ENCODE measurements around the gene BEST1.

The BEST1 gene

GRCh38 chr11:61916737-61917333, 33.3 kb upstream of the BEST1 start:
- no peak for DNase-seq

- no peak for DNase-seq
These were observed 32.6 kb upstream of the BEST1 start, which contains the start of gene RAB3IL1 for GRCh38 chr11:61917334-61918109. Gene RAB3IL1, minus strand, starts transcription at chr11:61917566. Its CDS starts 199 bp downstream, at chr11:61917367.

GRCh38 chr11:61918251-61918937, 31.8 kb upstream of the BEST1 start:
- DNase-seq = no peak

- no peak for DNase-seq
These were observed 31.0 kb upstream of the BEST1 start for GRCh38 chr11:61918938-61919704.

DNA sequence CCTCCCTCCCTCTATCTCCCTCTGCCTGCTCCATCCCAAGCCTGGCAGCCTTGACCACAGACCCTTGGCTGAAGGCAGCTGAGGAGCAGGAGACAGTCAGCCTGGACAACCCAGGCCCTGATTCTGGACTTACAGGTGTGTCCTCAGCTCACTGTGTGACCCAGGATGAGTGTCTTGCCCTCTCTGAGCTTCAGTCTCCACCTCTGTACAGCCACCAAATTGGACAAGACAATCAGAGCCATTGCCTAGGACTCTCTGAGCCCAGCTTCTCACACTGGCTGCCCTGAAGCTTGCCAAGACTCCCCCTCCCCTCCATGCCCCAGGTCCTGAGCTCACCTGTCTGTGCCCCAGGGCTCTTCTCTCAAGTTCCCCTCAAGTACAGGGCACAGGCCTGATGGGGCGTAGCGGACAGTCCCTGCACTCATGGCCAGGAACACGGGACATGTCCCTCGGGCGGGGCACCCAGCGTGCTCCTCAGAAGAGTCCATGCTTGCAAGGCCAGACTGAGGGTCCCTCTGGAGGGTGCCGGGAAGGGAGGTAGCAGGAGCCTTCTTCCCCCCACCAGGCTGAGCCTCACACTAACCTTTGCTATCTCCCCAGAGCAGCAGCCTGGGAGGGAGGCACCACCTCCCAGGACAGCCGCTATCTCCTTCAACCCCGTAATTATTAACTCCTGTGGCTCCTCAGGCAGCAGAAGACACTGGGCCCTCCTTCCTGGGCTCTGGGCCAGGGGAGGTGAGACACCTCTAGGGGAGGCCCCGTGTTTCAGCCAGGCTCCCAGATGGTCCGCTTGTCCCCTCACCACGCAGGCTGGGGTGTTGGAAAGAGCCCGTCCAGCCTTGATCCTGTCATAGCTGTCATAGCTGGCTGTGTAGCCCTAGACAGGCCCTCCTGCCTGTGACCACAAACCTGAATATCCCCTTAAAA, 30.2 kb upstream of the BEST1 start:
- no peak for DNase-seq

- no peak for DNase-seq
These were observed 28.7 kb upstream of the BEST1 start for GRCh38 chr11:61921446-61921845.

- no peak for DNase-seq
These were observed 27.6 kb upstream of the BEST1 start for GRCh38 chr11:61922539-61922938.

DNA sequence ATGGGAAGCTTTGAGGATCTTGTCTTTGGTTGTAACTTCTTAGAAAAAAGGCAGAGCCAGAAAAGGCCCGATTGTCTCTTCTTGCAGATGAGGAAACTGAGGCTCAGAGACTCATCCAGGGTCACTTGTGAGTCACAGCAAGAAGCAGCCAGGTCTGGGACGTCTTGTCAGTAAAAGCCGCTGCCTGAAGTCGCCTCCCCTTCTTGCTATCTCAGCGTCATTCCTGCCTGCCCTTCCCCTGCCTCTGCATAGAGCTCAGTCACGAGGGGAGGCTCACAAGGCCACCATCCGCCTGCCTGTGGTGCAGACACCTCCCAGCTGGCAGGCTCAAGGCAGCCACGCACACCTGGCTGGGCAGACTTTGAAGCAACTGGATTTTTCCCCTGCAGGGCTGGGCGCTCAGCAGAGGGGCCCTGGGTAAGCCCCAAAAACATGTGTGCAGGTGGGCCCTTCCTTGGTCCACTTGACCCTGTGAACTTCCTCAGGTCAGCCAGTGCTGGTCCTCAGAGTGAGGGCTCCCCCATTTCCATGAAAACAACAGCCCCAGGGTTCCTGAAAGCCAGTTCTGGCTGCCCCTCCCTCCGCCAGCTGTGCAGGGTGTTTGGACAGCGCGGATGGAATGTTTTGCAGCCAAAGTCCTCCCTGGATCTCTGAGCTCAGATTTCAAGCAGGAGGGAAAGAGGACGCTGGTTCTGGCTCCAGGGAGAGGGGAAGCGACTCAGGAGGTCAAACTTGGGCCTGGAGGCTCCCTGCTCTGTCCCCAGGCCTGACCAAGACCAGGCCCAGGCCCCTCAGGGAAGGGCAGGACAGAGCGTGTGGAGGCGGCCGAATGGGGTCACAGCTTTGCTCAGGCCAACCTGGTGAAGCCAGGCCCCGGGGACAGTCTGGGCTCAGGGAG, 26.7 kb upstream of the BEST1 start:
- DNase-seq = no peak

DNA sequence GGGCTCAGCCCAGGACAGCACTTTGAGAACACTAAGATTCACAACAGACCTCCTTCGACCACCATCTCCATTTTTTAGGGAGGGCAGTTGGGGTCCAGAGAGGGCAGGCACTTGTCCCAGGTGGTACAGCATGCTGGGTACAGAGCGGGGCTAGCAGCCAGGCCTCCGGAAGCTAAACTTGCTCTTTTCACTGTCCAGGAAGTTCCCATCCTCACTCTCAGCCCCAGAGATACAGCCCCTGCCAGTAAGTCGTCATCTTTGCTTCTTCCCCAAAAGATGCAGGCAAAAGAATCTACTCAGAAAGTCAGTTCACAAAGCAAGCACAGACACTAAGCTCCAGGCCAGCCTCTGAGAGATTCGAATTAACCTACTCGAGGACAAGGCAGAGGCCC, 26.1 kb upstream of the BEST1 start:
- DNase-seq = no peak

DNA sequence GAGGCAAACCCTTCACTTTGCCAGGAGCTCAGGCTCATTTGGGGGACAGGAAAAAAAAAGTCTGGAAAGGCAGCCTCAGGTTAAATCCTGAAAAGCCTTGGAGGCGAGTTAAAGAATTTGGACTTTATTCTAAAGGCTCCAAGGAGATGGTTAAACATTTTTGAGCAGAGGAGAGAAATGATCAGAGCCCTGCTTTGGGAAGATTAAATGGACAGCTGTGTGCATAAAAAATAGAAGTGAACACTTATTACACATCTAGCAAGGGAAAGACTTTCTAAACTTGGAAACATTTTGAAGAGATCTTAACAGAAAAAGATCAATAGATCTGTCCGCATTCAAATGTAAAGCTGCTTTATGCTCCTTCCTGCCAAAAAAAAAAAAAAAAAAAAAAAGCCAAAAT, 24.4 kb upstream of the BEST1 start:
- no peak for DNase-seq

DNA sequence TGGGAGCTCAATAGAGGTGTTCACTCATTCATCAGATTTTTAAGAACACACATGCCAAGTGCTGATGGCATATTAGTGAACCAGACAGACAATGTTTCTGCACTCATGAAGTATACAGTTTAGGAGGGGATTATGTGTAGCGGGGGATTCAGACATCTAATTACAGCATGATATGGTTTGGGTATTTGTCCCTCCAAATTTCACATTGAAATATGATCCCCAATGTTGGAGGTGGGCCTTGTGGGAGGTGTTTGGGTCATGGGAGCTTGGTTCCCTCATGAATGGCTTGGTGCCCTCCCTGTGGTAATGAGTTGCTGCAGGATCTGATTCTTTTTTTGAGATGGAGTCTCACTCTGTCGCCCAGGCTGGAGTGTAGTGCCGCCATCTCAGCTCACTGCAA, 23.9 kb upstream of the BEST1 start:
- no peak for DNase-seq

GRCh38 chr11:61927501-61927900, 22.6 kb upstream of the BEST1 start:
- no peak for DNase-seq

- no peak for DNase-seq
These were observed 21.5 kb upstream of the BEST1 start for GRCh38 chr11:61928606-61929005.

DNA sequence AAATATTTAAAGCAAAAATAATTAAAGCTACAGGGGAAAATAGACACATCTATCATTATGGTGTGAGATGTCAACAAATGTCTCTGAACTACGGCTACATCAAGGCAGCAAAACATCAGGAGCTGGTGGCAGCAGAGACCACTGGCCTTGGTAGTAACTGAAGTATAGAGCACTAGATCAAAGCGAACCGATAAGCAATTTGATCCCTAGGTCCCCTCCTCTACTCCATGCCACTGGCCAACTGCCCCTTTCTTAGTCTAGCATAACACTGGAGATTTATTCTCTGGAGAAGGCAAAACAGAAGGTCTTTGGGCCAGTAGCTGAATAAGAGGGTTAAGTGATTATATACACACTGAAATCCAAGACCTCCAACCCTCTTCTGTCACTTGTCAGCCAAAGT, 19.2 kb upstream of the BEST1 start:
- DNase-seq = no peak

DNA sequence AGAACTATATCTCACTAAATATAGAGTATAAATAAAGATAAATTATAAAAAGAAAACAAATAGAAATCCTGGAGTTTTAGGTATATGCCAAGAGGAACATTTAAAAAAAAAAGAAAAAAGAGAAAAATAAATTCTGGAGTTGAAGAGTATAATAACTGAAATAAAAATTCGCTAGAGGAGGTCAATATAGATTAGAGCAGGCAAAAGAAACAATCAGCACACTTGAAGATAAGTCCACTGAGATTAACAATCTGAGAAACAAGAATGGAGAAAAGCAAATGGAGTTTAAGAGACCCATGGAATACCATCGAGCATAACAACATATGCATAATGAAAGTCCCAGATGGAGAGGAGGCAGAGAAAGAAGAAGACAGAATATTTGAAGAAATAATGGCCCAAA, 14.3 kb upstream of the BEST1 start:
- DNase-seq = no peak

GRCh38 chr11:61940466-61940865, 9.7 kb upstream of the BEST1 start:
- no peak for DNase-seq

DNA sequence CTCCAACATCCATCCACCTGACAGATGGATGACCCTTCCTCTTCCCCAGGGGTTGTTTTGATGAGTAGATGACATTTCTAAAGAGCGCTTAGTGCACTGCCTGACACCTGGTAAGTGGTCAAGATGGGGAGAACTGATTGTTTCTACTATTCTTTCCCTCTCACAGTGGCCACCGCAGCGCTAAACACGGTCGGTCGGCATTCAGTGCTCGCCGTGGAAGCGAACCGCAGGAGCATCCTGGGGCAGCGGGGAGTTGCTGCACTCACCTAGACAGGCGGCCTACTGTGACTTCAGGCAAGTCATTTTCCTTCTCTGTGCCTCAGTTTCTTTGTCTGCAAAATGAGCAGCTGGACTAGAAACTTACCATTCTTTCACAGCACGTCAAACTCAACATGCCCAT, 5.0 kb upstream of the BEST1 start:
- no peak for DNase-seq

DNA sequence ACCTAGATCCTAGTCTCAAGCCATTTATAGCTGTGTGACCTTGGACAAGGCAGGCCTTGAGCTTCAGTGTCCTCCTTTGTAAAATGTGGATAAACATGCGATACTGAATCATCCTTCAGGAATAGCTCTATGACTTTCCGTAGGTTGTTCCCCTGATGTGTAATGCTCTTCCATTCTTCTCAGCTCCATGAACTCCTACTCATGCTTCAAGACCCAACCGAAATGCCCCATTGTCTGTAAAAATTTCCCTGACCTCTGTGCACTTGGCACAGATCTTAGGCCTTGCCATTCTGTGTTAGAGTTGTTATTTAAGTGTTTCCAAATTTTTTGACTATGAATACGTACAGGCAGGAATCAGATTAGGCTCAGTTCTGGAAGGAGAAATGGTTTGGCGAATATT, 3.3 kb upstream of the BEST1 start:
- no peak for DNase-seq

GRCh38 chr11:61947486-61948210, 2.5 kb upstream of the BEST1 start:
- peak; percentile 65 for DNase-seq

GRCh38 chr11:61948505-61948904, 1.6 kb upstream of the BEST1 start:
- no peak for DNase-seq
